GM12878 (cell line): ENCODE results near the gene NPBWR2. TPM values are rescaled to one million over a fixed set of nuclear protein-coding genes. Genes with fewer than 3 reads are reported as not detected.

Experiments used
- ATF2 ChIP-seq: IDR thresholded peaks from 2 replicates; pipeline ENCODE4 v1.6.1; 2012; ENCODE audit warnings: low read length, inconsistent platforms
- BACH1 ChIP-seq: fragments of 450-650 bp; IDR thresholded peaks from 2 replicates; pipeline ENCODE4 v1.6.1; 2017; ENCODE audit warnings: mild to moderate bottlenecking, borderline replicate concordance
- BCL3 ChIP-seq: IDR thresholded peaks from 2 replicates; pipeline ENCODE4 v1.6.1; 2011; ENCODE audit warnings: borderline replicate concordance, low read depth, mild to moderate bottlenecking, moderate library complexity, low read length; ENCODE audit not compliant: insufficient read depth, poor library complexity, severe bottlenecking
- BHLHE40 ChIP-seq, 2 experiments: fragments of 450-650 bp in 1 of 2; IDR thresholded peaks; 2 replicates each; pipeline ENCODE4 v1.6.1; 2011 to 2017; ENCODE audit warnings: low read depth in 2 of 2, borderline replicate concordance in 1 of 2, improper control_type of control experiment in 1 of 2, low read length in 1 of 2, mild to moderate bottlenecking in 1 of 2
- BRCA1 ChIP-seq: IDR thresholded peaks from 2 replicates; pipeline ENCODE4 v1.6.1; 2011; ENCODE audit warnings: low read depth, low read length, improper control_type of control experiment
- CBX3 ChIP-seq: fragments of 200-600 bp; sonication (generic); IDR thresholded peaks from 2 replicates; pipeline ENCODE4 v1.6.1; 2016; ENCODE audit warnings: low read depth, borderline replicate concordance
- CHD4 ChIP-seq: fragments of 200-600 bp; sonication (generic); IDR thresholded peaks from 2 replicates; pipeline ENCODE4 v1.6.1; 2016; ENCODE audit warnings: mild to moderate bottlenecking
- E2F4 ChIP-seq: IDR thresholded peaks from 2 replicates; pipeline ENCODE4 v1.6.1; 2012; ENCODE audit warnings: low read depth, low read length, improper control_type of control experiment
- EP300 ChIP-seq, 2 experiments: fragments of 150-350 bp in 1 of 2; IDR thresholded peaks; 2 replicates each; pipeline ENCODE4 v1.6.1; 2011 to 2012; ENCODE audit warnings: low read depth in 2 of 2, low read length in 2 of 2, borderline replicate concordance in 1 of 2, improper control_type of control experiment in 1 of 2, inconsistent platforms in 1 of 2; ENCODE audit not compliant: control insufficient read depth in 1 of 2
- FOXK2 ChIP-seq: fragments of 450-650 bp; IDR thresholded peaks from 2 replicates; pipeline ENCODE4 v1.6.1; 2017; ENCODE audit warnings: mild to moderate bottlenecking, moderate library complexity
- GATAD2B ChIP-seq: fragments of 450-650 bp; conservative IDR thresholded peaks from 2 replicates; pipeline ENCODE4 v1.6.1; 2017; ENCODE audit warnings: low read depth, mild to moderate bottlenecking, moderate library complexity
- HCFC1 ChIP-seq: fragments of 150-350 bp; IDR thresholded peaks from 2 replicates; pipeline ENCODE4 v1.6.1; 2014; ENCODE audit warnings: low read length
- HDGF ChIP-seq: fragments of 450-650 bp; IDR thresholded peaks from 2 replicates; pipeline ENCODE4 v1.6.1; 2016; ENCODE audit warnings: antibody characterized with exemption
- IKZF2 ChIP-seq, 2 experiments: fragments of 450-650 bp; IDR thresholded peaks; 2 replicates each; pipeline ENCODE4 v1.6.1; 2017; ENCODE audit warnings: mild to moderate bottlenecking in 2 of 2, moderate library complexity in 2 of 2
- PBX3 ChIP-seq: IDR thresholded peaks from 2 replicates; pipeline ENCODE4 v1.6.1; 2011; ENCODE audit warnings: mild to moderate bottlenecking, low read depth, low read length, moderate library complexity; ENCODE audit not compliant: insufficient replicate concordance
- RAD51 ChIP-seq: fragments of 450-650 bp; IDR thresholded peaks from 2 replicates; pipeline ENCODE4 v1.6.1; 2016; ENCODE audit warnings: moderate library complexity, mild to moderate bottlenecking, inconsistent platforms
- SMAD5 ChIP-seq: IDR thresholded peaks from 2 replicates; pipeline ENCODE4 v1.6.1; 2016; ENCODE audit warnings: antibody characterized with exemption, low read depth
- SMC3 ChIP-seq: IDR thresholded peaks from 2 replicates; pipeline ENCODE4 v1.6.1; 2011; ENCODE audit warnings: low read length, improper control_type of control experiment, borderline replicate concordance
- SP1 ChIP-seq: IDR thresholded peaks from one replicate; pipeline ENCODE4 v1.6.1; 2011; ENCODE audit warnings: low read depth, low read length
- SUPT20H ChIP-seq: IDR thresholded peaks from 2 replicates; pipeline ENCODE4 v1.6.1; 2011; ENCODE audit warnings: low read depth, mild to moderate bottlenecking, low read length, moderate library complexity, borderline replicate concordance; ENCODE audit not compliant: control insufficient read depth
- SUZ12 ChIP-seq: fragments of 200-600 bp; sonication (generic); IDR thresholded peaks from one replicate; pipeline ENCODE4 v1.6.1; 2018; ENCODE audit warnings: antibody characterized with exemption, mild to moderate bottlenecking; ENCODE audit not compliant: unreplicated experiment
- TARDBP ChIP-seq: IDR thresholded peaks from 2 replicates; pipeline ENCODE4 v1.6.1; 2016; ENCODE audit warnings: borderline replicate concordance
- TBL1XR1 ChIP-seq: IDR thresholded peaks from 2 replicates; pipeline ENCODE4 v1.6.1; 2012; ENCODE audit warnings: low read depth, low read length, improper control_type of control experiment
- USF2 ChIP-seq: IDR thresholded peaks from 2 replicates; pipeline ENCODE4 v1.6.1; 2011; ENCODE audit warnings: low read depth, low read length, improper control_type of control experiment, borderline replicate concordance
- ZBED1 ChIP-seq: IDR thresholded peaks from 2 replicates; pipeline ENCODE4 v1.6.1; 2016; ENCODE audit warnings: borderline replicate concordance
- ZNF207 ChIP-seq: fragments of 450-650 bp; IDR thresholded peaks from 2 replicates; pipeline ENCODE4 v1.6.1; 2014; ENCODE audit warnings: antibody characterized with exemption, mild to moderate bottlenecking, borderline replicate concordance
- ZNF384 ChIP-seq: IDR thresholded peaks from 2 replicates; pipeline ENCODE4 v1.6.1; 2012; ENCODE audit warnings: low read depth, mild to moderate bottlenecking, low read length, improper control_type of control experiment, borderline replicate concordance
- ZNF622 ChIP-seq: fragments of 450-650 bp; IDR thresholded peaks from 2 replicates; pipeline ENCODE4 v1.6.1; 2017; ENCODE audit warnings: mild to moderate bottlenecking, inconsistent platforms
- polyA plus RNA-seq, 11 experiments: library from polyadenylated mRNA; depleted of rRNA in 4 of 11; unstranded in 6 of 11; stranded (reverse) in 5 of 11; fragments of >200 nt; fragmentation: Nextera tagmentation in 4 of 11; fragmentation: Illumina TruSeq in 1 of 11; extraction: Ambion mirVana in 4 of 11; extraction: Trizol in 1 of 11; gene quantifications; 1 replicate in 1 of 11; 2 replicates in 10 of 11; pipeline versions ENCODE4 v1.2.1 to v1.2.3, GENCODE V29; 2011 to 2016; ENCODE audit warnings: inconsistent platforms in 2 of 11, missing spikeins in 2 of 11, low read depth in 1 of 11
- total RNA-seq, 4 experiments: library from RNA; depleted of rRNA in 3 of 4; stranded (reverse); fragments of >200 nt in 3 of 4; fragmentation: Illumina TruSeq in 1 of 4; extraction: Trizol in 1 of 4; gene quantifications; 2 replicates each; pipeline versions ENCODE4 v1.2.1 to v1.2.3, GENCODE V29; 2013 to 2021

Gene NPBWR2
- total and polyA plus RNA-seq, 10 of the 15 experiments (the other 5 are each of a cell fraction or from before 2014, with no cell fraction given) = not detected

- TF ChIP-seq ATF2 (no peak), BACH1 (0 out of 2 replicates have a peak, but pooled peaks have one; percentile 61), SMAD5 (no peak), USF2 (no peak), EP300 (IDR thresholded peaks at IDR 0.05; ENCODE audit: borderline replicate concordance in 1 of 2, control insufficient read depth in 1 of 2, low read depth in 2 of 2, low read length in 2 of 2) (peak; percentile 16 to 54; a peak in 1 of 4 replicates), FOXK2 (no peak), CHD4 (no peak), BRCA1 (no peak), ZNF207 (no peak), ZNF384 (no peak), IKZF2 (IDR thresholded peaks at IDR 0.05) (peak; percentile 51 to 70; a peak in 3 of 4 replicates), RAD51 (no peak), HDGF (no peak), GATAD2B (peak; percentile 68), BHLHE40 (IDR thresholded peaks at IDR 0.05; ENCODE audit: borderline replicate concordance in 1 of 2, low read depth in 2 of 2, low read length in 1 of 2) (peak; percentile 41 to 52; a peak in 1 of 4 replicates), SUPT20H (no peak), CBX3 (no peak), SP1 (peak; percentile 65), E2F4 (no peak), SUZ12 (no peak), TARDBP (no peak), HCFC1 (no peak), BCL3 (no peak), TBL1XR1 (peak; percentile 23; the same call in 1 of the 2 replicates), PBX3 (no peak), ZNF622 (no peak), ZBED1 (no peak), SMC3 (no peak)
Observed at GRCh38 chr20:64077094-64077493, 30.3 kb downstream of the NPBWR2 start (continued).
